IMR-90 (cell line): ENCODE data around the gene SIPA1L3. TPM values are rescaled to one million over a fixed set of nuclear protein-coding genes. Genes with fewer than 3 reads are reported as not detected.

ENCODE experiments used
- ATAC-seq: fragments of 200-7000 bp; cut with Tn5 transposase; 2 replicates; pipeline ENCODE4 v1.9.1; 2020; ENCODE audit warnings: low read depth, mild to moderate bottlenecking, moderate library complexity
- BruUV-seq: library from RNA; stranded (reverse); fragments of 400-500 nt; replicated peaks from 2 replicates; lab custom pipeline; 2021; lab: Mats Ljungman, UMichigan
- CTCF ChIA-PET: fragments of 300-600 bp; formaldehyde crosslinking; extraction: SDS; loops from one replicate; lab custom pipeline; 2021; ENCODE audit warnings: antibody characterized with exemption; lab: Yijun Ruan, JAX
- POLR2A ChIA-PET: fragments of 300-600 bp; sonication (Branson Sonifier 250); formaldehyde crosslinking; loops from one replicate; lab custom pipeline; 2022; ENCODE audit warnings: antibody characterized with exemption; ENCODE audit not compliant: unreplicated experiment; lab: Charles Lee
- DNase-seq: peaks from one replicate; pipeline ENCODE4 v3.0.0; 2013
- H2AFZ ChIP-seq: replicated peaks from 2 replicates; pipeline ENCODE3; 2013; ENCODE audit warnings: low read length, mild to moderate bottlenecking; ENCODE audit not compliant: poor library complexity
- H2AK5ac ChIP-seq: 2 replicates; pipeline ENCODE4 v1.6.1; 2013; ENCODE audit warnings: low read depth, low read length, inconsistent platforms
- H2AK9ac ChIP-seq: replicated peaks from 2 replicates; pipeline ENCODE3; 2013; ENCODE audit warnings: mild to moderate bottlenecking, low read depth, low read length, moderate library complexity; ENCODE audit not compliant: poor library complexity
- H2BK120ac ChIP-seq: 2 replicates; pipeline ENCODE4 v1.6.1; 2013; ENCODE audit warnings: low read depth, low read length, inconsistent platforms
- H2BK15ac ChIP-seq: 3 replicates; pipeline ENCODE4 v1.6.1; 2013; ENCODE audit warnings: low read depth, low read length, inconsistent platforms
- H2BK20ac ChIP-seq: 2 replicates; pipeline ENCODE4 v1.6.1; 2013; ENCODE audit warnings: low read depth, mild to moderate bottlenecking, inconsistent platforms, low read length, moderate library complexity
- H2BK5ac ChIP-seq: 2 replicates; pipeline ENCODE4 v1.6.1; 2013; ENCODE audit warnings: mild to moderate bottlenecking, low read depth, low read length, inconsistent platforms; ENCODE audit not compliant: poor library complexity, severe bottlenecking
- H3K14ac ChIP-seq: replicated peaks from 2 replicates; pipeline ENCODE4 v1.6.1; 2013; ENCODE audit warnings: low read depth, low read length, inconsistent platforms
- H3K18ac ChIP-seq: 2 replicates; pipeline ENCODE4 v1.6.1; 2013; ENCODE audit warnings: low read depth, low read length, control low read depth
- H3K23ac ChIP-seq: 2 replicates; pipeline ENCODE4 v1.6.1; 2013; ENCODE audit warnings: low read depth, low read length, inconsistent platforms
- H3K27ac ChIP-seq: 2 replicates; pipeline ENCODE4 v1.5.1; 2013; ENCODE audit warnings: mild to moderate bottlenecking, control low read depth, low read length; ENCODE audit not compliant: insufficient read depth
- H3K27me3 ChIP-seq: 2 replicates; pipeline ENCODE4 v1.6.1; 2013; ENCODE audit warnings: low read length; ENCODE audit not compliant: control insufficient read depth, insufficient read depth
- H3K36me3 ChIP-seq: 2 replicates; pipeline ENCODE4 v1.6.1; 2013; ENCODE audit warnings: low read length, mixed read lengths; ENCODE audit not compliant: control insufficient read depth, insufficient read depth
- H3K4ac ChIP-seq: 2 replicates; pipeline ENCODE4 v1.6.1; 2013; ENCODE audit warnings: low read depth, low read length, inconsistent platforms
- H3K4me1 ChIP-seq: 2 replicates; pipeline ENCODE4 v1.6.1; 2013; ENCODE audit warnings: low read length, mixed read lengths; ENCODE audit not compliant: control insufficient read depth, insufficient read depth
- H3K4me2 ChIP-seq: 2 replicates; pipeline ENCODE4 v1.6.1; 2013; ENCODE audit warnings: low read depth, mild to moderate bottlenecking, control low read depth, low read length, moderate library complexity
- H3K4me3 ChIP-seq: 2 replicates; pipeline ENCODE4 v1.5.1; 2013; ENCODE audit warnings: low read depth, mild to moderate bottlenecking, control low read depth, low read length, moderate library complexity; ENCODE audit not compliant: insufficient read depth
- H3K56ac ChIP-seq: 2 replicates; pipeline ENCODE4 v1.6.1; 2013; ENCODE audit warnings: low read length, inconsistent platforms; ENCODE audit not compliant: insufficient read depth; ENCODE audit errors: extremely low read depth
- H3K79me1 ChIP-seq, 2 experiments: 2 replicates each; pipeline ENCODE4 v1.6.1; 2013; ENCODE audit warnings: low read length in 2 of 2, inconsistent platforms in 1 of 2, low read depth in 1 of 2
- H3K9ac ChIP-seq: 2 replicates; pipeline ENCODE4 v1.6.1; 2013; ENCODE audit warnings: low read depth, low read length, control low read depth
- H3K9me1 ChIP-seq: 2 replicates; pipeline ENCODE4 v1.6.1; 2013; ENCODE audit warnings: low read length, inconsistent platforms; ENCODE audit not compliant: insufficient read depth
- H3K9me3 ChIP-seq: 2 replicates; pipeline ENCODE4 v1.6.1; 2013; ENCODE audit warnings: low read length; ENCODE audit not compliant: control insufficient read depth, insufficient read depth
- H4K20me1 ChIP-seq: 2 replicates; pipeline ENCODE4 v1.6.1; 2013; ENCODE audit warnings: low read length, inconsistent platforms; ENCODE audit not compliant: insufficient read depth
- H4K5ac ChIP-seq: 2 replicates; pipeline ENCODE4 v1.6.1; 2013; ENCODE audit warnings: mild to moderate bottlenecking, low read depth, low read length, control low read depth
- H4K8ac ChIP-seq, 2 experiments: 2 replicates each; pipeline ENCODE4 v1.6.1; 2013; ENCODE audit warnings: low read depth in 2 of 2, low read length in 2 of 2, control low read depth in 1 of 2, inconsistent platforms in 1 of 2
- H4K91ac ChIP-seq: 2 replicates; pipeline ENCODE4 v1.6.1; 2013; ENCODE audit warnings: low read depth, low read length, inconsistent platforms; ENCODE audit not compliant: insufficient read depth
- BHLHE40 ChIP-seq: fragments of 150-350 bp; IDR thresholded peaks from 2 replicates; pipeline ENCODE4 v1.6.1; 2016; ENCODE audit warnings: mild to moderate bottlenecking, low read depth, low read length
- CHD1 ChIP-seq: IDR thresholded peaks from 2 replicates; pipeline ENCODE4 v1.6.1; 2012; ENCODE audit warnings: low read depth, low read length, improper control_type of control experiment
- FOS ChIP-seq: fragments of 150-350 bp; IDR thresholded peaks from 2 replicates; pipeline ENCODE4 v1.6.1; 2016; ENCODE audit warnings: low read depth, low read length
- MAFK ChIP-seq: IDR thresholded peaks from 2 replicates; pipeline ENCODE4 v1.6.1; 2012; ENCODE audit warnings: low read depth, low read length, improper control_type of control experiment
- NFE2L2 ChIP-seq: fragments of 150-350 bp; IDR thresholded peaks from 2 replicates; pipeline ENCODE4 v1.6.1; 2016; ENCODE audit warnings: low read depth, mild to moderate bottlenecking, low read length
- POLR2A ChIP-seq: IDR thresholded peaks from 2 replicates; pipeline ENCODE4 v1.6.1; 2012; ENCODE audit warnings: mild to moderate bottlenecking, low read depth, low read length
- SMC3 ChIP-seq: fragments of 150-350 bp; IDR thresholded peaks from 2 replicates; pipeline ENCODE4 v1.6.1; 2016; ENCODE audit warnings: low read depth, mild to moderate bottlenecking, antibody characterized with exemption, low read length, moderate library complexity
- WGBS, 2 experiments: methylation state at CpG; one replicate each; pipeline versions ENCODE4 v1.1.5 to v1.1.7; 2013; ENCODE audit warnings: missing lambda C conversion rate in 2 of 2; ENCODE audit not compliant: insufficient read length in 1 of 2; ENCODE audit errors: extremely low coverage in 2 of 2; 5-methylcytosine and 5-hydroxymethylcytosine counted together
- dilution Hi-C: fragments of 300-500 bp; cut with HindIII; formaldehyde crosslinking; loops from one replicate; pipeline ENCODE4 v1.14.3; 2018; ENCODE audit warnings: low sequenced_read_pairs; ENCODE audit not compliant: unreplicated experiment
- in situ Hi-C: fragments of 300-500 bp; cut with MboI; formaldehyde crosslinking; loops from 3 replicates; pipeline ENCODE4 v1.14.3; 2019; ENCODE audit warnings: low sequenced_read_pairs, inconsistent platforms, mixed read lengths
- intact Hi-C: fragments of 100-400 bp; cut with micrococcal nuclease; formaldehyde crosslinking; loops from 2 replicates; pipeline ENCODE4 v1.10.0; 2022
- polyA plus RNA-seq, 3 experiments: library from polyadenylated mRNA; depleted of rRNA; stranded (reverse); fragments of >200 nt; gene quantifications; 2 replicates each; pipeline ENCODE4 v1.2.3, GENCODE V29; 2012; ENCODE audit warnings: low replicate concordance in 1 of 3
- total RNA-seq: library from RNA; depleted of rRNA; stranded (reverse); fragments of >200 nt; gene quantifications from 2 replicates; pipeline ENCODE4 v1.2.3, GENCODE V29; 2012
- TF ChIP-seq, protein P1 (sequence below): fragments of 150-350 bp; IDR thresholded peaks from 2 replicates; pipeline ENCODE4 v1.6.1; 2017; ENCODE audit warnings: mild to moderate bottlenecking, antibody characterized with exemption, low read length, low read depth

Gene SIPA1L3
- total and polyA plus RNA-seq, 2 of the 4 experiments (the other 2 are of a cell fraction), result 4.1 to 9.4 TPM

DNA sequence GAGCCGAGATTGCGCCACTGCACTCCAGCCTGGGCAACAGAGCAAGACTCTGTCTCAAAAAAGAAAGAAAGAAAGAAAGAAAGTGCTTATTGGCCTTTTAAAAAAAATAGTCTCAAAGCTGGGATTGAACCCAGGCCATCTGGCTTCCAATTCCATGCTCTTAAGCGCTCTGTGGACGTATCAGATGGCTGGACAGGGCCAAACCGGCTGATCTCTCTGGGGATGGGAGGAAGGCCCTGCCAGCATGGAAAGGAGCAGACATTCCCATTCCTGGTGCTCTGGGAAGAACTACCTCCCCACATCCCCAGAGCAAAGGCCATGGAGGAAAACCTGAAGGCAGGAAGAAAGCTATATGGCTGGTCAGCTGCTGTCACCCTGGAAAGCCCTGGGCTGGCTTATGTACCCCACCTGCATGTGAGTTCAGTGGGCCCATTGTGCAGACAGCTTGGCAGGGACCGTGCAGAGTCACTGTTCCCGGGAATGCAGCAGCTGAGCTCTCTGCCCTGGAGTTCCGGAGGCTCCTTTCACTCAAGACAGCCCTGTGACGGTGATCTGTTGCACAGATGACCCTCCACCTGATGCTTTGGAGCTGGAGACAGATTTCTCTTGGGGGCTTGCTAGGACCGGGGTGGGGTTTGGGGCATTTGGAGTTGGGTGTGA lies 84.3 kb downstream of the SIPA1L3 start (continued):
- TF ChIP-seq CHD1, result no peak

DNA sequence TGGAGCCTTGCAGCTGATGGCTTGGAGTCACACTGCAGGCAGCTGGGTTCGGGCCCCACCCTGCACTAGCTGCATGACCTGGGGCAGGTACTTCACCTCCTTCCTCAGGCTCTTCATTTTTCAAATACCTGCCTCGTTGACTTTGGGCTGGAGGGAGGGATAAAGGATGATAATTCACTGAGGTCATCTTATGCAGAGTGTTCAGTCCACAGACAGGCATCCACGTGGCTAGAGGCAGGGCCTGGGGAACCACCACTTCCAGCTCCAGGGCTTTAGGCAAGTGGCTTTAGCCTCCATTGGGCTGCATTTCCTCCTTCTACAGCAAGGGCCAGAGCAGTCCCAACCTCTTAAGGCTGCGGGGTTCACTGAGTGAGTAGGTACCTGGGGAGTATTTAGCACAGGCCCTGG lies 84.8 kb downstream of the SIPA1L3 start:
- H3K27ac ChIP-seq, result no peak overlapping the region
- CTCF ChIA-PET, result no interaction called here
- no peak overlapping the region; the same call in 1 of the 2 replicates for H3K18ac ChIP-seq
- peak overlapping the region; percentile 25; the same call in 1 of the 2 replicates for H3K14ac ChIP-seq
- TF ChIP-seq, protein P1, sequence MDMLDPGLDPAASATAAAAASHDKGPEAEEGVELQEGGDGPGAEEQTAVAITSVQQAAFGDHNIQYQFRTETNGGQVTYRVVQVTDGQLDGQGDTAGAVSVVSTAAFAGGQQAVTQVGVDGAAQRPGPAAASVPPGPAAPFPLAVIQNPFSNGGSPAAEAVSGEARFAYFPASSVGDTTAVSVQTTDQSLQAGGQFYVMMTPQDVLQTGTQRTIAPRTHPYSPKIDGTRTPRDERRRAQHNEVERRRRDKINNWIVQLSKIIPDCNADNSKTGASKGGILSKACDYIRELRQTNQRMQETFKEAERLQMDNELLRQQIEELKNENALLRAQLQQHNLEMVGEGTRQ, result no peak; the same call in 1 of the 2 replicates
- TF ChIP-seq POLR2A (no peak), BHLHE40 (no peak), CHD1 (no peak), MAFK (no peak), SMC3 (no peak), NFE2L2 (no peak), FOS (no peak)
- H3K4me3 ChIP-seq, result no peak overlapping the region
- H2AK9ac ChIP-seq, result peak overlapping the region; percentile 84
- H2BK5ac ChIP-seq, result peak overlapping the region; percentile 72
- in situ Hi-C loops (no loop called here), intact Hi-C loops (no loop called here), dilution Hi-C loops (no loop called here)
- no peak overlapping the region for H3K56ac ChIP-seq
- H3K79me1 ChIP-seq, result peaks cover 49 to 96% of the 10 kb centered on the region in 2 experiments
- ATAC-seq, result no peak
- no peaks in the 10 kb centered on the region for H3K27me3 ChIP-seq
- peak overlapping the region; percentile 24; the same call in 1 of the 2 replicates for H3K23ac ChIP-seq
- H2BK15ac ChIP-seq, result peak overlapping the region; percentile 61; the same call in 1 of the 3 replicates
- no peaks in the 10 kb centered on the region for H3K36me3 ChIP-seq
- BruUV-seq, result no TSS peak
- peak overlapping the region; percentile 27; the same call in 1 of the 2 replicates for H2BK120ac ChIP-seq
- H4K5ac ChIP-seq, result peak overlapping the region; percentile 17; the same call in 1 of the 2 replicates
- H2AK5ac ChIP-seq, result peak overlapping the region; percentile 93; the same call in 1 of the 2 replicates
- no peak for DNase-seq
- peak overlapping the region; percentile 8 for H2AFZ ChIP-seq
- WGBS, 2 experiments, result no CpG with 5 or more reads among the region's 4 CpGs
- peak overlapping the region in 1 of 2 experiments; percentile 65; a peak in 1 of 4 replicates for H4K8ac ChIP-seq
- H3K4ac ChIP-seq, result peak overlapping the region; percentile 60
- no peaks in the 10 kb centered on the region for H3K9me3 ChIP-seq
- H3K4me1 ChIP-seq, result peaks cover 16% of the 10 kb centered on the region
- H4K20me1 ChIP-seq, result no peaks in the 10 kb centered on the region
- H3K9me1 ChIP-seq, result peaks cover 32% of the 10 kb centered on the region
- H2BK20ac ChIP-seq, result peak overlapping the region; percentile 25; the same call in 1 of the 2 replicates
- POLR2A ChIA-PET, result no interaction called here
- H3K4me2 ChIP-seq, result no peak overlapping the region
- peak overlapping the region; percentile 44; the same call in 1 of the 2 replicates for H4K91ac ChIP-seq
- no peak overlapping the region for H3K9ac ChIP-seq
